Activated naive CD4-positive, alpha-beta T cell treated with anti-CD3 and anti-CD28 coated beads, Interleukin-2, amount 10 ng/mL, durations not matched to agents 7 days and 5 days (primary cell): ENCODE data around the gene PKD1.
"Not testable (repeated sequence)": the region's sequence is repeated elsewhere in the genome, so short reads cannot be mapped to it uniquely, and the experiment has no call there.

Experiments
- CTCF ChIA-PET: fragments of 350-600 bp; sonication (Branson Sonifier 250); formaldehyde crosslinking; loops from one replicate; lab custom pipeline; 2021; ENCODE audit warnings: antibody characterized with exemption; lab: Charles Lee
- DNase-seq: peaks from one replicate; pipeline ENCODE4 v3.0.0-alpha.2; 2020
- H3K27ac Mint-ChIP-seq: one replicate; pipeline ENCODE4 v1.8.0; 2021; ENCODE audit warnings: mild to moderate bottlenecking, moderate library complexity, mixed read lengths
- H3K27me3 Mint-ChIP-seq: one replicate; pipeline ENCODE4 v1.8.0; 2021; ENCODE audit warnings: mild to moderate bottlenecking, mixed read lengths
- H3K36me3 Mint-ChIP-seq: one replicate; pipeline ENCODE4 v1.8.0; 2021; ENCODE audit warnings: mixed read lengths
- H3K4me1 Mint-ChIP-seq: one replicate; pipeline ENCODE4 v1.8.0; 2021; ENCODE audit warnings: mixed read lengths
- H3K4me3 Mint-ChIP-seq: one replicate; pipeline ENCODE4 v1.8.0; 2021; ENCODE audit warnings: mild to moderate bottlenecking, moderate library complexity, mixed read lengths
- H3K9me3 Mint-ChIP-seq: one replicate; pipeline ENCODE4 v1.8.0; 2021; ENCODE audit warnings: mixed read lengths

Gene PKD1

GRCh38 chr16:2129251-2129650 lies 6.4 kb downstream of the PKD1 start:
- CTCF ChIA-PET, DNase-seq, H3K4me3 Mint-ChIP-seq, H3K27ac Mint-ChIP-seq, H3K36me3 Mint-ChIP-seq, H3K27me3 Mint-ChIP-seq, H3K9me3 Mint-ChIP-seq, H3K4me1 Mint-ChIP-seq: not testable (repeated sequence)

- not testable (repeated sequence) for H3K4me3 Mint-ChIP-seq, H3K9me3 Mint-ChIP-seq
Measured at GRCh38 chr16:2127630-2128280, 7.9 kb downstream of the PKD1 start.

GRCh38 chr16:2126928-2127556 lies 8.7 kb downstream of the PKD1 start:
- H3K4me3 Mint-ChIP-seq, H3K9me3 Mint-ChIP-seq, CTCF ChIA-PET, H3K4me1 Mint-ChIP-seq, H3K27me3 Mint-ChIP-seq, H3K36me3 Mint-ChIP-seq, H3K27ac Mint-ChIP-seq, DNase-seq: not testable (repeated sequence)

More at GRCh38 chr16:2127630-2128280, 7.9 kb downstream of the PKD1 start:
- CTCF ChIA-PET, H3K27me3 Mint-ChIP-seq, H3K36me3 Mint-ChIP-seq, H3K27ac Mint-ChIP-seq, H3K4me1 Mint-ChIP-seq, DNase-seq: not testable (repeated sequence)

- H3K9me3 Mint-ChIP-seq, H3K4me3 Mint-ChIP-seq, CTCF ChIA-PET, H3K36me3 Mint-ChIP-seq, H3K27ac Mint-ChIP-seq, H3K4me1 Mint-ChIP-seq, DNase-seq, H3K27me3 Mint-ChIP-seq: not testable (repeated sequence)
Measured at GRCh38 chr16:2126161-2126743, 9.4 kb downstream of the PKD1 start.

- H3K27ac Mint-ChIP-seq, H3K27me3 Mint-ChIP-seq, H3K4me1 Mint-ChIP-seq, DNase-seq, H3K4me3 Mint-ChIP-seq, H3K36me3 Mint-ChIP-seq, CTCF ChIA-PET, H3K9me3 Mint-ChIP-seq: not testable (repeated sequence)
Measured at GRCh38 chr16:2125609-2126008, 10.1 kb downstream of the PKD1 start.

- H3K4me1 Mint-ChIP-seq, DNase-seq, CTCF ChIA-PET, H3K9me3 Mint-ChIP-seq, H3K4me3 Mint-ChIP-seq, H3K27ac Mint-ChIP-seq, H3K27me3 Mint-ChIP-seq, H3K36me3 Mint-ChIP-seq: not testable (repeated sequence)
Measured at GRCh38 chr16:2124694-2125444, 10.8 kb downstream of the PKD1 start.

GRCh38 chr16:2124377-2124693 lies 11.4 kb downstream of the PKD1 start:
- DNase-seq: not testable (repeated sequence)

GRCh38 chr16:2123706-2124376 lies 11.9 kb downstream of the PKD1 start:
- not testable (repeated sequence) for H3K27ac Mint-ChIP-seq, H3K9me3 Mint-ChIP-seq

More at GRCh38 chr16:2124377-2124693, 11.4 kb downstream of the PKD1 start:
- CTCF ChIA-PET, H3K4me3 Mint-ChIP-seq, H3K36me3 Mint-ChIP-seq, H3K27ac Mint-ChIP-seq, H3K9me3 Mint-ChIP-seq, H3K4me1 Mint-ChIP-seq, H3K27me3 Mint-ChIP-seq: not testable (repeated sequence)

GRCh38 chr16:2122934-2123683 lies 12.6 kb downstream of the PKD1 start:
- H3K27ac Mint-ChIP-seq, CTCF ChIA-PET, H3K27me3 Mint-ChIP-seq, DNase-seq, H3K36me3 Mint-ChIP-seq, H3K4me1 Mint-ChIP-seq, H3K4me3 Mint-ChIP-seq, H3K9me3 Mint-ChIP-seq: not testable (repeated sequence)

More at GRCh38 chr16:2123706-2124376, 11.9 kb downstream of the PKD1 start:
- H3K4me1 Mint-ChIP-seq, H3K4me3 Mint-ChIP-seq, DNase-seq, H3K36me3 Mint-ChIP-seq, H3K27me3 Mint-ChIP-seq, CTCF ChIA-PET: not testable (repeated sequence)

GRCh38 chr16:2122429-2122828 lies 13.3 kb downstream of the PKD1 start:
- Mint-ChIP-seq H3K27me3 (no peaks in the 10 kb centered on the region), H3K36me3 (no peaks in the 10 kb centered on the region), H3K4me1 (peaks cover 5% of the 10 kb centered on the region), H3K27ac (no peak overlapping the region), H3K4me3 (no peak overlapping the region), H3K9me3 (no peaks in the 10 kb centered on the region)
- DNase-seq: no peak
- CTCF ChIA-PET: interaction anchor here (1.3 kb wide), 1 partner anchor 18 kb away, joined by 8 read pairs; no protein-coding TSS in a partner anchor

GRCh38 chr16:2121853-2122252 lies 13.8 kb downstream of the PKD1 start:
- peaks cover 2% of the 10 kb centered on the region for H3K4me1 Mint-ChIP-seq
- H3K4me3 Mint-ChIP-seq: no peak overlapping the region
- H3K27me3 Mint-ChIP-seq: no peaks in the 10 kb centered on the region
- no peaks in the 10 kb centered on the region for H3K9me3 Mint-ChIP-seq
- CTCF ChIA-PET: interaction anchor here (1.0 to 1.3 kb wide), 2 partner anchors 19 to 380 kb away, joined by 4 to 8 read pairs; no protein-coding TSS in a partner anchor
- no peak for DNase-seq
- H3K27ac Mint-ChIP-seq: no peak overlapping the region
- H3K36me3 Mint-ChIP-seq: no peaks in the 10 kb centered on the region

- H3K9me3 Mint-ChIP-seq, H3K27me3 Mint-ChIP-seq, H3K4me1 Mint-ChIP-seq, H3K36me3 Mint-ChIP-seq, H3K27ac Mint-ChIP-seq, H3K4me3 Mint-ChIP-seq: not testable (repeated sequence)
- CTCF ChIA-PET: interaction anchor here (1.0 to 1.3 kb wide), 2 partner anchors 19 to 380 kb away, joined by 4 to 8 read pairs; no protein-coding TSS in a partner anchor
- peak; percentile 44 for DNase-seq
Measured at GRCh38 chr16:2121325-2121724, 14.4 kb downstream of the PKD1 start.

- DNase-seq, H3K27ac Mint-ChIP-seq, H3K4me1 Mint-ChIP-seq: not testable (repeated sequence)
Measured at GRCh38 chr16:2117960-2118722, 17.6 kb downstream of the PKD1 start.

More at GRCh38 chr16:2117960-2118722, 17.6 kb downstream of the PKD1 start:
- H3K9me3 Mint-ChIP-seq, H3K27me3 Mint-ChIP-seq, CTCF ChIA-PET, H3K36me3 Mint-ChIP-seq, H3K4me3 Mint-ChIP-seq: not testable (repeated sequence)
